HL-60 (cell line): ENCODE data around the gene EYA2.

Experiments used
- DNase-seq, 2 experiments: peaks; one replicate each; pipeline ENCODE4 v3.0.0-alpha.2; 2010 to 2020; ENCODE audit warnings: low read depth in 1 of 2, low spot score in 1 of 2
- H3K27ac ChIP-seq: fragments of 250-450 bp; sonication (Bioruptor Pico); replicated peaks from 2 replicates; pipeline ENCODE4 v1.5.1; 2020; ENCODE audit warnings: mild to moderate bottlenecking, moderate library complexity
- H3K27me3 ChIP-seq: fragments of 250-450 bp; sonication (Bioruptor Pico); 2 replicates; pipeline ENCODE4 v1.5.1; 2021; ENCODE audit warnings: mild to moderate bottlenecking, moderate library complexity; ENCODE audit not compliant: insufficient read depth, poor library complexity, severe bottlenecking
- H3K4me3 ChIP-seq: replicated peaks from 2 replicates; pipeline ENCODE4 v1.5.1; 2011; ENCODE audit warnings: mild to moderate bottlenecking, control low read depth, low read length; ENCODE audit not compliant: insufficient read depth
- GABPA ChIP-seq: IDR thresholded peaks from 2 replicates; pipeline ENCODE4 v1.6.1; 2012; ENCODE audit warnings: low read depth
- POLR2AphosphoS5 ChIP-seq: IDR thresholded peaks from 2 replicates; pipeline ENCODE4 v1.6.1; 2012; ENCODE audit warnings: low read depth
- SPI1 ChIP-seq: IDR thresholded peaks from 2 replicates; pipeline ENCODE4 v1.6.1; 2012; ENCODE audit warnings: low read depth, mild to moderate bottlenecking, borderline replicate concordance
- TF ChIP-seq, protein P1 (sequence below): IDR thresholded peaks from one replicate; pipeline ENCODE4 v1.5.1; 2011; ENCODE audit warnings: low read length, control low read depth, inconsistent platforms; ENCODE audit not compliant: insufficient read depth
- TF ChIP-seq, protein P2 (sequence below): IDR thresholded peaks from 2 replicates; pipeline ENCODE4 v1.6.1; 2012; ENCODE audit warnings: low read depth; ENCODE audit not compliant: insufficient replicate concordance

Gene EYA2

DNA sequence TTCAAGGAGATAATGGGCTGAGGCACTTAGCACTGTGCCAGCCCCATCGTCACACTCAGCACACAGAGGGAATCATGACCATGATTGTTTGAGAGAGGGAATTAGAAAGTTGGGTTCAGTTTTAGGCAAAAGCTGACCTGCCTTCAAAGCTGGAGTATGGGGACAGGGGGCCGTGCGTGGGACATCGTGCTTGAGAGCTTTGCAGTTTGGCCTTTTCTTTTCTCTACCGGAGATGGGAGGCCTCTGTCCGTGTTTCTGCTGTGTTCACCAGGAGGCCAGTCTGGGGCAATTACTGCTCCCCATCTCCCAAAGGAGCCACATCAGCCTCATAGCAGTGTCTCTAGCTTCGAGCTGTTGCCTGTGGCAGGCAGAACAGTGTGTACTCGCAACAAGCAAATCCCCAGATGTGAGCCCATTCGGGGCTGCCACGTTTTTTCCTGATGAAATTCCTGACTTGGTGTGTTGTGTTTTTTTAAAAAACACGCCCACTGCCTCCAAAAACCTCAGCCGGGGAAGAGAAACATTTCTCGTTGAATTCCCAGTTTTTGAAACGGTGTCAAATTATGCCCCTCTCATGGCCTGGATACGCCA, 20.2 kb downstream of the EYA2 start:
- no peak for TF ChIP-seq GABPA
- TF ChIP-seq, protein P1, sequence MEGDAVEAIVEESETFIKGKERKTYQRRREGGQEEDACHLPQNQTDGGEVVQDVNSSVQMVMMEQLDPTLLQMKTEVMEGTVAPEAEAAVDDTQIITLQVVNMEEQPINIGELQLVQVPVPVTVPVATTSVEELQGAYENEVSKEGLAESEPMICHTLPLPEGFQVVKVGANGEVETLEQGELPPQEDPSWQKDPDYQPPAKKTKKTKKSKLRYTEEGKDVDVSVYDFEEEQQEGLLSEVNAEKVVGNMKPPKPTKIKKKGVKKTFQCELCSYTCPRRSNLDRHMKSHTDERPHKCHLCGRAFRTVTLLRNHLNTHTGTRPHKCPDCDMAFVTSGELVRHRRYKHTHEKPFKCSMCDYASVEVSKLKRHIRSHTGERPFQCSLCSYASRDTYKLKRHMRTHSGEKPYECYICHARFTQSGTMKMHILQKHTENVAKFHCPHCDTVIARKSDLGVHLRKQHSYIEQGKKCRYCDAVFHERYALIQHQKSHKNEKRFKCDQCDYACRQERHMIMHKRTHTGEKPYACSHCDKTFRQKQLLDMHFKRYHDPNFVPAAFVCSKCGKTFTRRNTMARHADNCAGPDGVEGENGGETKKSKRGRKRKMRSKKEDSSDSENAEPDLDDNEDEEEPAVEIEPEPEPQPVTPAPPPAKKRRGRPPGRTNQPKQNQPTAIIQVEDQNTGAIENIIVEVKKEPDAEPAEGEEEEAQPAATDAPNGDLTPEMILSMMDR = no peak
- TF ChIP-seq, protein P2, sequence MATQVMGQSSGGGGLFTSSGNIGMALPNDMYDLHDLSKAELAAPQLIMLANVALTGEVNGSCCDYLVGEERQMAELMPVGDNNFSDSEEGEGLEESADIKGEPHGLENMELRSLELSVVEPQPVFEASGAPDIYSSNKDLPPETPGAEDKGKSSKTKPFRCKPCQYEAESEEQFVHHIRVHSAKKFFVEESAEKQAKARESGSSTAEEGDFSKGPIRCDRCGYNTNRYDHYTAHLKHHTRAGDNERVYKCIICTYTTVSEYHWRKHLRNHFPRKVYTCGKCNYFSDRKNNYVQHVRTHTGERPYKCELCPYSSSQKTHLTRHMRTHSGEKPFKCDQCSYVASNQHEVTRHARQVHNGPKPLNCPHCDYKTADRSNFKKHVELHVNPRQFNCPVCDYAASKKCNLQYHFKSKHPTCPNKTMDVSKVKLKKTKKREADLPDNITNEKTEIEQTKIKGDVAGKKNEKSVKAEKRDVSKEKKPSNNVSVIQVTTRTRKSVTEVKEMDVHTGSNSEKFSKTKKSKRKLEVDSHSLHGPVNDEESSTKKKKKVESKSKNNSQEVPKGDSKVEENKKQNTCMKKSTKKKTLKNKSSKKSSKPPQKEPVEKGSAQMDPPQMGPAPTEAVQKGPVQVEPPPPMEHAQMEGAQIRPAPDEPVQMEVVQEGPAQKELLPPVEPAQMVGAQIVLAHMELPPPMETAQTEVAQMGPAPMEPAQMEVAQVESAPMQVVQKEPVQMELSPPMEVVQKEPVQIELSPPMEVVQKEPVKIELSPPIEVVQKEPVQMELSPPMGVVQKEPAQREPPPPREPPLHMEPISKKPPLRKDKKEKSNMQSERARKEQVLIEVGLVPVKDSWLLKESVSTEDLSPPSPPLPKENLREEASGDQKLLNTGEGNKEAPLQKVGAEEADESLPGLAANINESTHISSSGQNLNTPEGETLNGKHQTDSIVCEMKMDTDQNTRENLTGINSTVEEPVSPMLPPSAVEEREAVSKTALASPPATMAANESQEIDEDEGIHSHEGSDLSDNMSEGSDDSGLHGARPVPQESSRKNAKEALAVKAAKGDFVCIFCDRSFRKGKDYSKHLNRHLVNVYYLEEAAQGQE = no peak
- no peak for TF ChIP-seq SPI1
- no peak for TF ChIP-seq POLR2AphosphoS5
- no peaks in the 10 kb centered on the region for H3K27me3 ChIP-seq
- no peak overlapping the region for H3K4me3 ChIP-seq
- no peak for DNase-seq
- no peak overlapping the region for H3K27ac ChIP-seq

DNA sequence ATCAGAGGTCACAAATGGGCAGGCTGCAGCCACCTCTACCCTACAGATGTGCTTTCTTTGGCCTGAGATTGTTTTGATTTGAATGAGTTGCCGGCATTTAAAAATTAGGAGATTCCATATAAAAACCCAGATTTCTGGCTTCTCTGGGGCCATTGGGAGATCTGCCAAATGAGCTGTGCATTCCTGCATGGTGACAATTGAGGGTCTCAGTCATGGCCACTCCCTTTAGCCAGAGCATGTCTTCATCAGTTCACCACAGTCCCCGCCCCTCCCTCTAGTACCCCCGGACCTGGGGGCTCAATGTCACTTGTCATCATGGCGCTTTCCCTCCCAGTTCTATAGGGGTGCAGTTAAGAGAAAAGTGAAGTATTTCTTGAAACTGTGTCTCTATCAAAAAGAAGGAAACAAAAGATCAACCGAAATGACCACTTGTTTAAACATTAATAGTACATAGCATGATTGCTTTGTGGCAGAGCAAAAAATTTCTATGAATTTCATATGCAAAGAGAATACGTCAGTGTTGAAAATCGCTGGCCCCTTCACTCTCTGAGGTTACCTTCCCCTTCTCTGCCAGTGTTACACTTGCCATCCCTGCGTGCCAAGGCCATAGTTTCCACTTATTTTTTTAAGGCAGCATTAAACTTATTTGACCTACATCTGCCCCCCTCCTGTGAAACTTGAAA, 21.1 kb downstream of the EYA2 start:
- Histone ChIP-seq H3K4me3 (no peak overlapping the region), H3K27me3 (no peaks in the 10 kb centered on the region), H3K27ac (no peak overlapping the region)
- no peak for DNase-seq
- TF ChIP-seq SPI1 (no peak), POLR2AphosphoS5 (no peak), GABPA (no peak)
- TF ChIP-seq, protein P1 = no peak
- TF ChIP-seq, protein P2 = no peak

DNA sequence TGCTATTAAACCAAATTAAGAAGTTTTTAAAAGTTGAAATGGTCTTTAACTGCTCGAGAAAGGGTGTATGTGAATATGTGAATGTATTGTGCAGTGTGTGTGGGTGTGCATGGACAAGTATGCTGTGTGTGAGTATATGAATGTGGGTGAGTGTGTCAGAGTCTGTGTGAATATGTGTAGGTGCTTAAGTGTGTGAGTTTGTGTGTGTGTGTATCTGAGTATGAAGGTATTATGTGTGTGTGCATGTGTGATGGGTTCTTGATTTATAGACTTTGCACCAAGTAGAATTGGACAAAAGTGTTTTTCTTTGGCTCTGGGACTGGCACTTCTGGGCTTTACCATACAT, 21.6 kb downstream of the EYA2 start:
- no peak overlapping the region for H3K27ac ChIP-seq
- TF ChIP-seq GABPA (no peak), SPI1 (no peak), POLR2AphosphoS5 (no peak)
- TF ChIP-seq, protein P2 = no peak
- TF ChIP-seq, protein P1 = no peak
- H3K27me3 ChIP-seq = no peaks in the 10 kb centered on the region
- no peak overlapping the region for H3K4me3 ChIP-seq
- no peak for DNase-seq
